T-helper 1 cell (primary cell): Measurements from ENCODE around the gene PROM1.

Experiments used
- DNase-seq, 5 donors: peaks; one replicate each; pipeline ENCODE4 v3.0.0-alpha.2; 2012 to 2020

PROM1 gene

DNA sequence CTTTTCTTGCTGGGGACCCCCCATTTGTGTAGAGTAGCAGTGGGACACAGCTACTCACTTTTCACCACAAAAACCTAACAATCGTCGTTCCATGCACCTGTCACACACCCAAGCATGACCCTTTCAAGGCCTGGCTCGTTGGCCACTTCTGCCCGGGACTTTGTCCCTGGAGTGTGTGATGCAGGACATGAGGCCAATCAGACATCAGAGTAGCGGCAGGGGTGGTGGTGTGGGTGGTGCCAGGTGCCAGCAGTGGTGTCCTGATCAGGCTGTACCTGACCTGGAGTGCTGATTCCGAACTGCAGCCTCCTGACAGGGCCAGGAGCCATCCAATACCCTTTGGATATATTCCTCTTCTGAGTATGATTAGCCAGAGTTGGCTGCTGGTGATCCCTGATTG, 23.1 kb upstream of the PROM1 start:
- DNase-seq: no peak

DNA sequence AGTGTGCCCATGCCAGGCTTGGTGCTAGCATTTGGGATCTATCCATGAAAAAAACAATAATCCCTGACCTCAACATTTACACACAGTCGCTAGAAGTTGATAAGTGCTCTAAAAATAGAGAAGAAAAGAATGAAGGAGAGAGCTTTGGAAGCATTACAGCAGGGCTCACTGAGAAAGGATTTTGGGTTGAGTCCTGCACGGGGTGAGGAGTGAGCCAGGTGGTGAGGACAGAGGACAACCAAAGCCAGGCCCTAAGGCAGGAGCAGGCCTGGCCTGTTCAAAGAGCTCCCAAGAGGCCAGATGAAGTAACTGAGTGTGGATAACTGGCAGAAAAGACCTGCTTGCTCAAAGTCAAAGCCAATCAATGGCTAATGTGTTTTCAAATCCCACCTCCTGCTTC, 20.7 kb upstream of the PROM1 start:
- DNase-seq: no peak

DNA sequence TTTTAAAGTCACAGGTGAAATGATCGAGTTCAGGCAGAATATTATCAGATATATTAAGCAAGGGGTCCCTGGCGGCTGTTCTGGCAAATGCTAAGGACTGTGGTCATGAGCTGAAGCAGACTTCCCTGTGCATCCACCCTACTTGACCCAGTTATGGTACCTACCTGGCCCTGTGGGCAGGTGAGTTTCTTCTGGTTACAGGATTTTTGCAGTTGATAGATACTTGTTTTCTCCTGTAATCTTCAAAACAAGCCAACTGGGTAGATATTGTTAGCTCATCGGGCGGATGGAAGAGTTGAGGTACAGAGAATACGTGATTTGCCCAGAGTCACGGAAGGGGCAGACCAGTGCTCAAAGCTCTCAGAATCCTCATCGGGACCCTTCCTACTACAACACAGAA, 18.5 kb upstream of the PROM1 start:
- no peak for DNase-seq

DNA sequence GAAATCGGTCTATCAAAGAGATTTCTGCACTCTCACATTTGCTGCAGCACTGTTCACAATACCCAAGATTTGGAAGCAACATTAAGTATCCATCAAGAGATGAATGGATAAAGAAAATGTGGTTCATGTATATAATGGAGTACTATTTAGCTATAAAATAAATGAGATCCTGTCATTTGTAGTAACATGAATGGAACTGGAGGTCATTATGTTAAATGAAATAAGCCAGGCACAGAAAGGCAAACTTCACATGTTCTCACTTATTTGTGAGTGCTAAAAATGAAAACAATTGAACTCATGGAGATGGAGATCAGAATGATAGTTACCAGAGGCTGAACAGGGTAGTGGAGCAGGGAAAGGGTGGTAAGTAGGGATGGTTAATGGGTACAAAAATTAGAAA, 17.0 kb upstream of the PROM1 start:
- no peak for DNase-seq

DNA sequence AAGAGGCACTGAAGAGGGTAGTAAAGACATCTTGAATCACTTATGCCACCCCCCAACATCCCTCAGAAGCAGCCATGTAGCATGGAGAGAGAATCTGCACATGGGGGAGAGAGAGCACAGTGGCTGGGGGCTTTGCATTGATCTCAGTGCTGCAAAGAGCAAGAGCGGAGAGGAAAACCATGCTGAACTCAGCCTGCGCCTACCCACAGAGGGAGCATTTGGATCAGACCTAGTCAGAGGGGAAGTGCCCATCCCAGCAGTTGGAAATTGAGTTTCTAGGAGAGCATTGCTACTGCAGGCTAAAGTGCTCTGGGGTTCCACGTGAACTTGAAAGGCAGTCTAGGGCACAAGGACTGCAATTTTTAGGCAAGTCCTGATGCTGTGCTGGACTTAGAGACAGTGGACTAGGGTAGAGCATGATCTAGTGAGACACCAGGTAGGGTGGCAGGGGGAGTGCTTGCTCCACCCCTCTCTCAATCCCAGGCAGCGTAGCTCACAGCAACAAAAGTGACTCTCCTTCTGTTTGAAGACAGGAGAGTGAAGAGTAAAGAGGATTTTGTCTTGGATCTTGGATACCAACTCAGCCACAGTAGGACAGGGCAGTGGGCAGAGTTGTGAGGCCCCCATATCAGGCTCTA, 9.0 kb upstream of the PROM1 start:
- no peak for DNase-seq

DNA sequence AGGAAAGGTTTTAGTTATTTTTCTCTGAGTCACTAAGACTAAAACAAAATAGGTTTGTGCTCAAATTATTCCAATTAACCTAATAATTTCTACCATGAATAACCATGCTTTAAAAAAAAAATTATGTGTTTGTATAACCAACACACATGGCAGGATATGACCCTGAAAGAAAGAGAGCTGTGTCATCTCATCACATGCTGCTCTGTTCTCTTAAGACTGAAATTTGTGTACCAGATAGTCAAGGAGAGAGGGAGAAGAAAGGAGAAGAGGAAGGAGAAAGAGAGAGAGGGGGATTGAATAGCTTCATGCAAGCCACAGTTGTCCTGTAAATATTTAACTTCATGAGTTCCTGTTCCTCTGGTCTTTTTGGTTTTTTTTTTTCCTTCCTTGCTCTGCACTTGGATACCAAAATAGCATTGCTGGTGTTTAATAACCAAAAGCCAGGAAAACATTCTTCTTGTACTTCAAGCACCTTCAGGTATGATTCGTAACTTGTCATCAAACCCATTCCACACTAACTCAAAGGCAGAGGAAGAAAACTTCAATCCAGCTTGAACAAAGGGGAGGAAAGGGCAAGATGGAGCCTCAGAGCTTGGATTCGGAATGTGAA, 6.4 kb upstream of the PROM1 start:
- no peak for DNase-seq

DNA sequence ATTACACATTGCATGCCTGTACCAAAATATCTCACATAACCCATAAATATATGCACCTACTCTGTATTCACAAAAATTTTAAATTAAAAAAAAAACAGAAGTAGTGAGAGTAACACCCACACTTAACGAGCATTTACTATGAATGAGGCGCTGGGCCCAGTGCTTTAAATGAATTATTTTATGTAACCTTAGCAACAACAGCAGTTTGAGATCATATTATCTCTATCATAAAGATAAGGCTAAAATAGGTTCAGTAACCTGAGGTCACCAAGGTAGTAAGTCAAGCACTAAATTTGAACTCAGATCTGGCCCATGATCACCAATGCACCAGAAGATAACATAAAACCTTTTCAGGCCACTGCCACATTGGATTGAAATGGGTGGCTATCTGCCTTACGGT, 5.3 kb upstream of the PROM1 start:
- DNase-seq: no peak

DNA sequence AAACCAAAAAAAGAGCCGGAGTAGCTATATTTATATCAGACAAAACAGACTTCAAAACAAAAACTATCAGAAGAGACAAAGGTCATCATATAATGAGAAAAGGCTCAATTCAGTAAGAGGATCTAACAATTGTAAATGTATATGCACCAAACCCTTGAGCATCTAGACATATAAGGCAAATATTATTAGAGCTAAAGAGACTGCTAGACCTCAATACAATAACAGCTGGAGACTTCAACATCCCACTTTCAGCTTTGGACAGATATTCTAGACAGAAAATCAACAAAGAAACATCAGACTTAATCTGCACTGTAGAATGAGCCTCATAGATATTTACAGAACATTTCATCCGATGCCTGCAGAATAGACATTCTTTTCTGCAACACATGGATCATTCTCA, 4.8 kb upstream of the PROM1 start:
- DNase-seq: no peak

DNA sequence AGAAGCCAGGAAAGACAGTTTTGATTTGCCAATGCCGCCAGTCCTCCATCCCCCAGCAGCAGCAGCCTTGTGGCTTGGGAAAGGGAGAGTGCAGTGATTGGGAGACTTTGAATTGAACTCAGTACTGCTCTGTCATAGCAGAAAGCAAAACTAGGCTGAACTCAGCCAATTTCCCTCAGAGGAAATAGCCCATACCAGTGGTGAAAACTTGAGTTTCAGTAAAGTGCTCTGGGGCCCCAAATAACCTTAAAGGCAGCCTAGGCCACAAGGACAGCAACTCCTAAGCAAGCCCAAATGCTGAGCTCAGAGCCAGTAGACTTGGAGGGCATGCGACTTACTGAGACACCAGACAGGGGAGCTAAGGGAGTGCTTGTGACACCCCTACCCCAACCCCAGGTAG, 2.0 kb upstream of the PROM1 start:
- DNase-seq: no peak

- DNase-seq: peak in 1 of 5 donors; percentile 9
Measured at GRCh38 chr4:16082426-16083240, 1.2 kb downstream of the PROM1 start.

- no peak for DNase-seq
Measured at GRCh38 chr4:16082041-16082425, 1.8 kb downstream of the PROM1 start.

- DNase-seq: no peak
Measured at GRCh38 chr4:16079046-16079445, 4.8 kb downstream of the PROM1 start.

DNA sequence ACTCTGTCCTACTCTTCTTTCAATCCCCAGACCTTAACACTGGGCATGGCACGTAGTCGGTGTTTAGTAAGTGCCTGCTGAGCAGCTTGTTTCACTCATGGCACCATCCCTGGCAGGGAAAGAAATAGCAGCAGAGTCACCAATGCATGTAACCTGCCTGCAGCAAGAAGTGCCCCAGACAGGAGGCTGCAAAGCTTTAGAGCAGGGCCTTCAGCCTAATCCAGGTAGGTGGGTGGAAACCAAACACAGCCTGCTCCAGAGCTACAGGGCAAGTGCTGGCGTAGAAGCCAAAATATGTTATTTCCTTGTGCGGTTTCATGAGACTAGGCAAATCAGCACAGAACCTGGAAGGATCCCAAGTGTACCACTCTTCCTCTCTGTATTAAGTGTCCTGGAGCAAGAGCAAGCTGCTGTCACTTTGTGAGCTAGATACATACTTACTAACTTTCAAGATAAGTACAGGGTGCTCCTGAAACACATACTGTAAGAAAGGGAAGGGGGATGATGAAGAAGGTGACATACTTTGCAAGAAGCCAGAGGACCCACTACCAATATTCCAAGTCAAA, 5.5 kb downstream of the PROM1 start:
- DNase-seq: no peak

GRCh38 chr4:16077786-16078185, 6.0 kb downstream of the PROM1 start:
- no peak for DNase-seq

- DNase-seq: no peak
Measured at GRCh38 chr4:16075975-16076757, 7.7 kb downstream of the PROM1 start.

GRCh38 chr4:16075061-16075460, 8.8 kb downstream of the PROM1 start:
- no peak for DNase-seq

DNA sequence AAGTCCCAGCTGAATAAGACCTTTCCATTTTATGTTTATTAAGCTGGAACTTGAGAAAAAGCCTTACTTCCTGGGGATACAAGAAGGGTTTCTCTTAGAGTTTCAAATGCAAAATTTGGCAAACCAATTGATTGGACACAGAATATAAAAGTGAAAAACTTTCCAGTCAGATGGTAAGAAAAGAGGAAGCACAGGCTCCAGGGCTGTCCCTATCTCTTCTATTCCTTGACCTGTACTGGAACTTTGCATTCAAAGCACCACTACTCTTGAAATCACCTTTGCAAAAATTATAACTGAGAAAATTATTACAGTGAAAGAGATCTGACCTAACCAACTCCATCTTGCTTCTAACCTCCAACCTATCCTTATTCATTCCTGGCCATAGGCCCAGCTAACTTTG, 11.7 kb downstream of the PROM1 start:
- DNase-seq: no peak

- no peak for DNase-seq
Measured at GRCh38 chr4:16070203-16070602, 13.6 kb downstream of the PROM1 start.

- no peak for DNase-seq
Measured at GRCh38 chr4:16067515-16067914, 16.3 kb downstream of the PROM1 start.

- DNase-seq: no peak
Measured at GRCh38 chr4:16066586-16067128, 17.2 kb downstream of the PROM1 start.

DNA sequence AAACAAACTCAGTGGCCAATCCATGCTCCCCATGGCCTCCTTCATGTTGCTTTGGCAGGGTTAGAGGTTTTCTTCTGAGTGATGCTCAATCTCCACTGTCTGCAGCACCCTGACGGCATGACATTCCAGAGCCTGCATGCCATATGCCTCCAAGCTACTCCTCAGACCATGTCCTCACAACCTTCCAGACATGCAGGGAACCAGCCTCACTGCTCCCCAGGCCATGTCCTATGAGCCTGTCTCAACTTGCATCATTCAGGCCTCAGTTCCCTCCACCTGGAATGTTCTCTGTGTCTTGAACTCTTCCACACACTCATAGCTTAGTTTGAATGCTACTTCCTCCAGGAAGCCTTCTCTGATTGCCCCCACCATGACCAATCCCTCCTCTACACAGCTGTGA, 18.8 kb downstream of the PROM1 start:
- no peak for DNase-seq

GRCh38 chr4:16062601-16063000, 21.2 kb downstream of the PROM1 start:
- no peak for DNase-seq
